Neuronal stem cell (in vitro differentiated cells): ENCODE results near the gene PRR20C.
"Not testable (repeated sequence)": the region's sequence is repeated elsewhere in the genome, so short reads cannot be mapped to it uniquely, and the experiment has no call there.

Experiments used
- DNase-seq: peaks from one replicate; pipeline ENCODE4 v3.0.0-alpha.2; 2013; ENCODE audit warnings: low spot score
- H2AFZ ChIP-seq: one replicate; pipeline ENCODE4 v1.6.1; 2013; ENCODE audit warnings: mild to moderate bottlenecking, low read length, inconsistent platforms
- H2AK5ac ChIP-seq: 2 replicates; pipeline ENCODE4 v1.6.1; 2013; ENCODE audit warnings: low read depth, mild to moderate bottlenecking, inconsistent platforms, low read length, moderate library complexity, mixed read lengths
- H2BK120ac ChIP-seq: 2 replicates; pipeline ENCODE4 v1.6.1; 2013; ENCODE audit warnings: low read depth, mild to moderate bottlenecking, inconsistent platforms, low read length, moderate library complexity, mixed read lengths
- H2BK12ac ChIP-seq: one replicate; pipeline ENCODE4 v1.6.1; 2013; ENCODE audit warnings: low read length, inconsistent platforms
- H2BK15ac ChIP-seq: 2 replicates; pipeline ENCODE4 v1.6.1; 2013; ENCODE audit warnings: mild to moderate bottlenecking, low read length, inconsistent platforms, mixed read lengths
- H2BK5ac ChIP-seq: one replicate; pipeline ENCODE4 v1.6.1; 2013; ENCODE audit warnings: inconsistent platforms, mild to moderate bottlenecking, low read length, moderate library complexity
- H3K14ac ChIP-seq: one replicate; pipeline ENCODE4 v1.6.1; 2013; ENCODE audit warnings: low read length, inconsistent platforms
- H3K18ac ChIP-seq: 2 replicates; pipeline ENCODE4 v1.6.1; 2013; ENCODE audit warnings: low read length, inconsistent platforms
- H3K23ac ChIP-seq: 2 replicates; pipeline ENCODE4 v1.6.1; 2013; ENCODE audit warnings: low read depth, mild to moderate bottlenecking, mixed read lengths, low read length, inconsistent platforms; ENCODE audit not compliant: poor library complexity
- H3K27ac ChIP-seq: replicated peaks from 3 replicates; pipeline ENCODE4 v1.5.1; 2013; ENCODE audit warnings: low read length, inconsistent platforms
- H3K27me3 ChIP-seq, 3 experiments: 2 replicates each; pipeline ENCODE4 v1.6.1; 2013; ENCODE audit warnings: low read length in 3 of 3, mild to moderate bottlenecking in 2 of 3, inconsistent platforms in 1 of 3, low read depth in 1 of 3, mixed read lengths in 1 of 3, moderate library complexity in 1 of 3; ENCODE audit not compliant: control insufficient read depth in 3 of 3, insufficient read depth in 3 of 3
- H3K36me3 ChIP-seq, 2 donors: replicated peaks in 1 of 2; 2 replicates each; pipeline ENCODE4 v1.6.1; 2013; ENCODE audit warnings: low read length in 2 of 2; ENCODE audit not compliant: control insufficient read depth in 2 of 2, insufficient read depth in 2 of 2
- H3K4ac ChIP-seq: 2 replicates; pipeline ENCODE4 v1.6.1; 2013; ENCODE audit warnings: inconsistent platforms, mild to moderate bottlenecking, low read length, moderate library complexity
- H3K4me1 ChIP-seq, 2 donors: 1 replicate in 1 of 2; 2 replicates in 1 of 2; pipeline ENCODE4 v1.6.1; 2013; ENCODE audit warnings: low read length in 2 of 2, low read depth in 1 of 2; ENCODE audit not compliant: control insufficient read depth in 2 of 2, insufficient read depth in 1 of 2
- H3K4me2 ChIP-seq: one replicate; pipeline ENCODE4 v1.6.1; 2013; ENCODE audit warnings: mild to moderate bottlenecking, low read length, inconsistent platforms; ENCODE audit not compliant: insufficient read depth, poor library complexity, severe bottlenecking
- H3K4me3 ChIP-seq, 2 donors: 2 replicates each; pipeline ENCODE4 v1.5.1; 2013; ENCODE audit warnings: low read length in 2 of 2, mild to moderate bottlenecking in 2 of 2, inconsistent platforms in 1 of 2, moderate library complexity in 1 of 2
- H3K79me1 ChIP-seq: one replicate; pipeline ENCODE4 v1.6.1; 2013; ENCODE audit warnings: low read depth, mild to moderate bottlenecking, inconsistent platforms, low read length, moderate library complexity
- H3K9ac ChIP-seq: one replicate; pipeline ENCODE4 v1.6.1; 2013; ENCODE audit warnings: mild to moderate bottlenecking, low read depth, low read length, inconsistent platforms; ENCODE audit not compliant: poor library complexity
- H3K9me3 ChIP-seq, 2 donors: replicated peaks in 1 of 2; 2 replicates each; pipeline versions ENCODE3 to v1.6.1; 2013; ENCODE audit warnings: low read length in 2 of 2, mild to moderate bottlenecking in 2 of 2, inconsistent platforms in 1 of 2, low read depth in 1 of 2, mixed read lengths in 1 of 2, moderate library complexity in 1 of 2; ENCODE audit not compliant: control insufficient read depth in 2 of 2, insufficient read depth in 1 of 2
- H4K8ac ChIP-seq: one replicate; pipeline ENCODE4 v1.6.1; 2013; ENCODE audit warnings: low read depth, mild to moderate bottlenecking, inconsistent platforms, low read length, moderate library complexity
- H4K91ac ChIP-seq: one replicate; pipeline ENCODE4 v1.6.1; 2013; ENCODE audit warnings: low read length, low read depth, mild to moderate bottlenecking, inconsistent platforms; ENCODE audit not compliant: poor library complexity
- WGBS, 2 donors: extraction: QIAGEN DNeasy Blood & Tissue Kit; methylation state at CpG; one replicate each; pipeline ENCODE4 v1.1.7; 2013; ENCODE audit warnings: missing lambda C conversion rate in 2 of 2, mixed read lengths in 1 of 2; ENCODE audit not compliant: insufficient read length in 2 of 2, insufficient replicate concordance in 1 of 2; ENCODE audit errors: extremely low coverage in 2 of 2; 5-methylcytosine and 5-hydroxymethylcytosine counted together

Gene PRR20C

DNA sequence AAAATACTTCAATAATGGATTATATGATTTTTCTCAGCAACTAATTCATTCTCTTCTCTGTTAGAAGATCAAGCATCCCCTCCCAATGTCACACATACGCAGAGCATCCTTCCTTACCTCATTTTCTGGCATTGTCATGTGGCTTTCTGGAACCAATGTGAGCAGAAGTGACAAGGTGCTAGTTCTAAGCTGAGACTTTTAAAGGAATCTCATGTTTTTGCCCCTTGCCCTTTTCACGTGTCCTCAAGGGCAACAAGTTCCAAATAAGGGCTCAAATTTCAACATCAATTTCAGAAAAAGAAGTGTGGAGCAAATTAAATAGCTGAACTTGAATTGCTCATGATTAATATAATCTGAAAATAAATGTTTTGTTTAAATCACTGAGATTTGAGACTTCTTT, 17.8 kb upstream of the PRR20C start:
- H2BK12ac ChIP-seq = no peak overlapping the region
- H3K18ac ChIP-seq = no peak overlapping the region
- no peaks in the 10 kb centered on the region for H3K9me3 ChIP-seq
- no peak overlapping the region for H3K4me2 ChIP-seq
- no peak overlapping the region for H2BK15ac ChIP-seq
- H2AK5ac ChIP-seq = no peak overlapping the region
- H3K36me3 ChIP-seq = no peaks in the 10 kb centered on the region
- no peak overlapping the region for H2BK5ac ChIP-seq
- H3K4me3 ChIP-seq = no peak overlapping the region
- no peak for DNase-seq
- no peak overlapping the region for H2BK120ac ChIP-seq
- no peak overlapping the region for H3K14ac ChIP-seq
- no peaks in the 10 kb centered on the region for H3K27me3 ChIP-seq
- H4K91ac ChIP-seq = no peak overlapping the region
- no peaks in the 10 kb centered on the region for H3K4me1 ChIP-seq
- no peaks in the 10 kb centered on the region for H3K79me1 ChIP-seq
- no peak overlapping the region for H3K9ac ChIP-seq
- no peak overlapping the region for H2AFZ ChIP-seq
- no peak overlapping the region for H3K4ac ChIP-seq
- WGBS, 2 donors = no CpG with 5 or more reads among the region's 2 CpGs
- H3K27ac ChIP-seq = no peak overlapping the region
- no peak overlapping the region for H3K23ac ChIP-seq
- no peak overlapping the region for H4K8ac ChIP-seq

DNA sequence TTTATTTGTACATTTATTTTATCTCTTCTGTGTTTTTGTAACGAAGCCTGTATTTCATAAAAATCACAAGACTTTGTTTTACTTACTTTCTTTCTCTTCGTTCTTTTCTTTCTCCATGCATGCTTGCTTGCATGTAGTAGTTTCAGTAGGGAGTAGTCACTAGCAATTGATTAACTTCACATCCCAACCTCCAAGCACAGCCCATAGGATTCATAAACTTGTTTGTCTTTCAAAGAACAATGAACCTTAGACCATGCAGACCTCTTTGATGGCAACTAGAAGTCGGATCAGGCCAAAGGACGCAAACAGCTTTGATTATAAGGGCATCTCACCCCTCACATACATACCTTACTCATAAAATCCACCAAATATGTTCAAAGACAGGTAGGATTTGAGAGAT, 16.3 kb upstream of the PRR20C start:
- no peak overlapping the region for H3K23ac ChIP-seq
- H2AK5ac ChIP-seq = no peak overlapping the region
- H2AFZ ChIP-seq = no peak overlapping the region
- no peaks in the 10 kb centered on the region for H3K4me1 ChIP-seq
- H3K4me3 ChIP-seq = no peak overlapping the region
- H3K27me3 ChIP-seq = no peaks in the 10 kb centered on the region
- WGBS, 2 donors = no CpG with 5 or more reads among the region's 4 CpGs
- no peak overlapping the region for H2BK12ac ChIP-seq
- no peak overlapping the region for H2BK5ac ChIP-seq
- no peaks in the 10 kb centered on the region for H3K9me3 ChIP-seq
- no peak overlapping the region for H3K4ac ChIP-seq
- no peak overlapping the region for H4K8ac ChIP-seq
- no peak overlapping the region for H3K14ac ChIP-seq
- H2BK15ac ChIP-seq = no peak overlapping the region
- H2BK120ac ChIP-seq = no peak overlapping the region
- H3K9ac ChIP-seq = no peak overlapping the region
- no peak overlapping the region for H3K27ac ChIP-seq
- H3K79me1 ChIP-seq = no peaks in the 10 kb centered on the region
- H3K18ac ChIP-seq = no peak overlapping the region
- no peak overlapping the region for H4K91ac ChIP-seq
- DNase-seq = no peak
- no peaks in the 10 kb centered on the region for H3K36me3 ChIP-seq
- no peak overlapping the region for H3K4me2 ChIP-seq

DNA sequence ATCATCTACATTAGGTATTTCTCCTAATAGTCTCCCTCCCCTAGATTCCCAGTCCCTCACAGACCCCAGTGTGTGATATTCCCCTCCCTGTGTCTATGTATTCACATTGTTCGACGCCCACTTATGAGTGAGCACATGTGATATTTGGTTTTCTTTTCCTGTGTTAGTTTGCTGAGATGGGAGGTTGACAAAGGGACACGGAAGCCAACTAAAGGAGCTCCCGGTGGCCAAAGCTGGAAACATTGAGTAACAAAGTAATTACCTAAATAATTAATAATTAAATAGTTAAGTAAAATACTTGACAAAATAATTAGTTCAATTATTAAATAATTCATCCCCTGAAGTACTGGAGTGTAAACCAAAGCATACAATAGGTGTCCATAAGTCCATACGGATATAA, 14.9 kb upstream of the PRR20C start:
- H3K4me2 ChIP-seq = no peak overlapping the region
- no peak for DNase-seq
- H3K4ac ChIP-seq = no peak overlapping the region
- H3K36me3 ChIP-seq = no peaks in the 10 kb centered on the region
- H2BK120ac ChIP-seq = no peak overlapping the region
- H3K9me3 ChIP-seq = no peaks in the 10 kb centered on the region
- no peak overlapping the region for H3K14ac ChIP-seq
- no peak overlapping the region for H2AFZ ChIP-seq
- H3K23ac ChIP-seq = no peak overlapping the region
- H2BK12ac ChIP-seq = no peak overlapping the region
- H3K4me1 ChIP-seq = no peaks in the 10 kb centered on the region
- no peak overlapping the region for H4K91ac ChIP-seq
- no peak overlapping the region for H2AK5ac ChIP-seq
- no peak overlapping the region for H3K4me3 ChIP-seq
- H3K9ac ChIP-seq = no peak overlapping the region
- no peak overlapping the region for H4K8ac ChIP-seq
- H3K79me1 ChIP-seq = no peaks in the 10 kb centered on the region
- H3K27ac ChIP-seq = no peak overlapping the region
- H2BK15ac ChIP-seq = no peak overlapping the region
- H3K27me3 ChIP-seq = no peaks in the 10 kb centered on the region
- WGBS, 2 donors = no CpG with 5 or more reads among the region's 5 CpGs
- no peak overlapping the region for H3K18ac ChIP-seq
- no peak overlapping the region for H2BK5ac ChIP-seq

DNA sequence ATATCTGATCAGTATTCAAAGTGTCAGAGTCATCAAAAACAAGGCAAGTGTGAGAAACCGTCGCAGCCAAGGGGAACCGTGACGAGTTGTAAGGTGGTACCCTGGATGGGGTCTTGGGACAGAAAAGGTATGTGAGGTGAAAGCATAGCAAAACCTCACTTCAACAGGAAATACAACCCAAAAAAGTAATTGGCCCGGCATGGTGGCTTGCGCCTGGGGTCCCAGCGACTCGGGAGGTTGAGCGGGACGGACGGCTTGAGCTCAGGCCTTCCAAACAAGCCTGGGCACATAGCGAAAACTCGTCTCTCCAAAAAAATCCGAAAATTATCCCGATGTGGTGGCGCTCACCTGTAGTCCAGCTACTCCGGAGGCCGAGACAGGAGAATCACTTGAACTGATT, 14.1 kb upstream of the PRR20C start:
- not testable (repeated sequence) for H2AK5ac ChIP-seq, H2BK5ac ChIP-seq, H3K18ac ChIP-seq, H3K79me1 ChIP-seq, H4K91ac ChIP-seq, H3K14ac ChIP-seq, H3K36me3 ChIP-seq, H3K9ac ChIP-seq, H3K4me3 ChIP-seq, H3K9me3 ChIP-seq, H2BK12ac ChIP-seq, DNase-seq, H3K27me3 ChIP-seq, H3K4me2 ChIP-seq, H3K4ac ChIP-seq, H3K27ac ChIP-seq, H2BK120ac ChIP-seq, H3K4me1 ChIP-seq, H3K23ac ChIP-seq, H4K8ac ChIP-seq, H2AFZ ChIP-seq, H2BK15ac ChIP-seq
- no CpG with 5 or more reads among the region's 18 CpGs for WGBS, 2 donors
